GM23248 (cell line): Measurements from ENCODE around the gene FCN1.

Experiments
- EZH2 ChIP-seq: fragments of 200-600 bp; sonication (generic); IDR thresholded peaks from 2 replicates; pipeline ENCODE4 v1.6.1; 2018; ENCODE audit warnings: antibody characterized with exemption, mild to moderate bottlenecking; ENCODE audit not compliant: insufficient read depth, poor library complexity, severe bottlenecking
- EZH2phosphoT487 ChIP-seq: fragments of 200-600 bp; sonication (generic); IDR thresholded peaks from 2 replicates; pipeline ENCODE4 v1.6.1; 2018; ENCODE audit warnings: antibody characterized with exemption, moderate library complexity, mild to moderate bottlenecking, low read depth; ENCODE audit not compliant: insufficient read depth

DNA sequence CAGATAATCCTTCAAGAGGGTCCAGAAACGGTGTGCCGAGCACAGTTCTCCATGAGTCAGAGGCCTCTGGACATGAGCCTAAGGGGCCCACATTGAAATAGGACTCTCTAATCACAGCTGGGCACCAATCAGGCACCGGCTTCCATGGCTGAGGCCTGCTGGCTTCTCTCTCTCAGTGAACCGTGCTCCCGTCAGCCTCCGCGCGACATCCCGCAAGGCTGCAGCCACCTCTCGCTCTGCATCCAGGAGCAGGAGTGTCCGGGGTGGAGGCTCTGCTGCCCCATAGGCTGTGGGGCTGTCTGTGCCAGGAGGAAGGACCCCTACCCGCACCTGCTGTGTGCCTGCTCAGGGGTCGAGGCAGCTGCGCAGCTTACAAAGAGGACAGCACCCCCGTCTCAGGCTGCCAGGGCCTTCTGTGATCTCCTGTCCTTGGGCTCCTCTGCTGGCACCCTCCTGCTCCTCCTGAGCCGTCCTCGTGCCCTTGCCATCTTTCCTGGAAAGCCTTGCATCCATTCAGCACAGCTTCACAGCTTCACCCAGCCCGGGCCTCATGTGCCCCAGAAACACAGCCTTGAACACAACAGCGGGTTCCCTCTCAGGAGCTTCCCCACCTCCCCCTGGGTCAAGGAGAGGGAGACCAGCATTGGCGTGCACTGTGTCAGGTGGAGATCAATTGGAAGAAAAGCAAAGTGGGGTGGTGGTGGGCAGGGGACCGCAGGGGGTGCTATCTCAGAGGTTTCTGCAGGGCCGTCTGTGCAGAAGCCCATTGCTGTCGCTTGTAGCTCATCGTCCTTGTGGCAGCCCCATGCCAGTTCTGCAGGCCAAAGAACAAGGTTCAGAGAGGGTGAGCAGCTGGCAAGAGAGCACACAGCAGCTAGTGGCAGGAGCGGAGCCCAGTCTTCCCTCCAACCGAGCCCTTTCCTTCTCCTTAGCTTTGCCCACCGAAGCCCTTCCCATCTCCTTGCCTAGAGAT lies 22.8 kb upstream of the FCN1 start:
- no peak for TF ChIP-seq EZH2
- TF ChIP-seq EZH2phosphoT487, result no peak
